Neural cell (in vitro differentiated cells): ENCODE data around the gene PHF5A.

Experiments used
- CTCF ChIP-seq: fragments of 450-650 bp; IDR thresholded peaks from 2 replicates; pipeline ENCODE4 v1.5.1; 2014; ENCODE audit warnings: antibody characterized with exemption, mild to moderate bottlenecking, moderate library complexity; ENCODE audit not compliant: poor library complexity, severe bottlenecking
- EP300 ChIP-seq: fragments of 450-650 bp; conservative IDR thresholded peaks from 2 replicates; pipeline ENCODE4 v1.6.1; 2014; ENCODE audit warnings: antibody characterized with exemption, mild to moderate bottlenecking, moderate library complexity; ENCODE audit not compliant: poor library complexity, severe bottlenecking
- EZH2 ChIP-seq: fragments of 200-600, 300-800 bp; shearing (Covaris generic), sonication (generic); IDR thresholded peaks from 2 replicates; pipeline ENCODE4 v1.6.1; 2014; ENCODE audit warnings: antibody characterized with exemption, low read length, borderline replicate concordance, mild to moderate bottlenecking; ENCODE audit not compliant: insufficient read depth, poor library complexity, severe bottlenecking
- POLR2AphosphoS5 ChIP-seq: IDR thresholded peaks from 2 replicates; pipeline ENCODE4 v1.6.1; 2012
- TAF1 ChIP-seq: IDR thresholded peaks from 2 replicates; pipeline ENCODE4 v1.6.1; 2012; ENCODE audit warnings: low read depth

GRCh38 chr22:41516462-41516861, 48.0 kb upstream of the PHF5A start:
- no peak for TF ChIP-seq TAF1
- TF ChIP-seq CTCF = no peak
- no peak for TF ChIP-seq POLR2AphosphoS5
- no peak for TF ChIP-seq EP300
- no peak for TF ChIP-seq EZH2
